GM12891 (cell line): ENCODE measurements around the gene TIMM10.

Experiments
- DNase-seq: peaks from one replicate; pipeline ENCODE4 v3.0.0; 2011; ENCODE audit warnings: low spot score; ENCODE audit not compliant: insufficient read length
- FAIRE-seq: peaks from 2 replicates; lab custom pipeline; 2011; peaks lifted over from hg19 to GRCh38; lab: Jason Lieb, UNC
- PAX5 ChIP-seq: IDR thresholded peaks from 2 replicates; pipeline ENCODE4 v1.6.1; 2011; ENCODE audit warnings: low read length, moderate library complexity, mild to moderate bottlenecking; ENCODE audit not compliant: insufficient read depth, severe bottlenecking
- POLR2A ChIP-seq: IDR thresholded peaks from 2 replicates; pipeline ENCODE4 v1.6.1; 2011; ENCODE audit warnings: low read depth, low read length, control low read depth
- POLR2AphosphoS5 ChIP-seq: IDR thresholded peaks from 2 replicates; pipeline ENCODE4 v1.6.1; 2011; ENCODE audit warnings: low read depth, low read length, control low read depth
- POU2F2 ChIP-seq: IDR thresholded peaks from 2 replicates; pipeline ENCODE4 v1.6.1; 2011; ENCODE audit warnings: low read depth, mild to moderate bottlenecking, control low read depth, low read length, moderate library complexity
- SPI1 ChIP-seq: IDR thresholded peaks from 2 replicates; pipeline ENCODE4 v1.6.1; 2011; ENCODE audit warnings: low read depth, low read length, control low read depth
- TAF1 ChIP-seq: IDR thresholded peaks from 2 replicates; pipeline ENCODE4 v1.6.1; 2011; ENCODE audit warnings: low read depth, low read length, control low read depth

TIMM10 gene

DNA sequence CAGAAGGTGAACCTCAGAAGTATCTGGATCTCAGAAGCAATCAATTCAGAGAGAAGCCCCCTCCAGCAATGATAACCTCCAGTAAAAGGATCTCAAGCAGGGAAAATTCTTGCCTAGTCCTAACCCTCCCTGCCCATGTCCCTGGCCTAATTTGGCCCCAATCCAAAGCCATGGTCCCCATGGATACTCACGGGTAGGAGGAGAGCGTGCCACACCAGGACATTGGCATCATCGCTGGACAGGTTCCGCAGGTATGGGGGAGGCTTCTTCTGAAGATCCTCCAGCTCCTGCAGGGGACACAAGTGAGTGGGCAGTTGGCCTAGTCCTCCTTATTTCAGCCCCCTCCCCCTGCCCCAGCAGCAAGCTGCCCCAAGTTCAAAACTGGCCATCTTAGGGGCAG is 29.6 kb upstream of the TIMM10 start:
- DNase-seq (no peak), FAIRE-seq (no peak)
- TF ChIP-seq PAX5 (no peak), SPI1 (no peak), POU2F2 (no peak), POLR2A (no peak), TAF1 (no peak), POLR2AphosphoS5 (no peak)

DNA sequence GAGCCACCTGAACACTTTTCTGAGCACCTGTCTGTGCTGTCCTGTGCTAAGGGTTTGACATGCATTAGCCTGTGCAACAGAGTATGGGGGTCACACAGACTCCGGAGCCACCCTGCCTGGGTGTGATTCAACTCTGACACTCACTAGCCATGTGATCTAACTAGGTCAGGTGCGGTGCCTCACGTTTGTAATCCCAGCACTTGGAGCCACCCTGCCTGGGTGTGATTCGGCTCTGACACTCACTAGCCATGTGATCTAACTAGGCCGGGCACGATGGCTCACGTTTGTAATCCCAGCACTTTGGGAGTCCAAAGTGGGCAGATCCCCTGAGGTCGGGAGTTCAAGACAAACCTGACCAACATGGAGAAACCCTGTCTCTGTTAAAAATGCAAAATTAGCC is 25.5 kb upstream of the TIMM10 start:
- DNase-seq (no peak), FAIRE-seq (no peak)
- no peak for TF ChIP-seq POLR2A

DNA sequence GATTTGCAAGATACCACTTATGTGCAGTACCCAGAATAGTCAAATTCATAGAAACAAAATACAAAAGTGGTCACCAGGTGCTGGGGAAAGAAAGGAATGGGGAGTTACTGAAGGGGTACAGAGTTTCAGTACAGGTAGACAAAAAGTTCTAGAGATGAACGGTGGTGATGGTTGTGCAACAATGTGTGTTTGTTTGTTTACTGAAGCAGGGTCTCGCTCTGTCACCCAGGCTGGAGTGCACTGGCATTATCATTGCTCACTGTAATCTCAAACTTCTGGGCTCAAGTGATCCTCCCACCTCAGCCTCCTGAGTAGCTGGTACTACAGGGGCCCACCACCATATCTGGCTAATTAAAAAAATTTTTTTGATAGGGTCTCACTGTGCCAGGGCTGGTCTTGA is 24.8 kb upstream of the TIMM10 start:
- TF ChIP-seq POU2F2 (no peak), SPI1 (no peak), TAF1 (no peak), PAX5 (no peak), POLR2A (no peak), POLR2AphosphoS5 (no peak)
- no peak for DNase-seq
- FAIRE-seq = no peak

DNA sequence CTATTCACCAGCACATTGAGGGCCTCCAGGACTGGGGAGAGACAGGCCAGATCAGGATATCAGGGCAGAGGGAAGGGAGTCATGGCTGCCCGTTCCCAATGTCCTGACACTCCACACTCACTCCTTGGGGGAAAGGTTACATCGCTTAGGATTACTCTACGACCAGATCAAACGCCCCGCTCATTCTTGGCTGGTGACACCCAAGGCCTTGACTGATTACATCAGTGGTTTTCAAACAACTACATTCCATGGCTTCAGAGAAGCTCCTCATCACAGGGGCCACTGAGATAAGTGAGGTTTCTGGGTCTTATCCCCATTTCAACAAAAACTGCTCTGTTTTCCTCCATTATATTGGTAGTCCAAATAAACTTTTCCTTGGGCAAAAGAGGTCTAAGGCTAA is 21.9 kb upstream of the TIMM10 start:
- DNase-seq (no peak), FAIRE-seq (no peak)
- TF ChIP-seq POLR2AphosphoS5 = no peak
- TF ChIP-seq POLR2A = no peak
- TF ChIP-seq SPI1 = no peak
- TF ChIP-seq POU2F2 = no peak
- no peak for TF ChIP-seq PAX5
- no peak for TF ChIP-seq TAF1

DNA sequence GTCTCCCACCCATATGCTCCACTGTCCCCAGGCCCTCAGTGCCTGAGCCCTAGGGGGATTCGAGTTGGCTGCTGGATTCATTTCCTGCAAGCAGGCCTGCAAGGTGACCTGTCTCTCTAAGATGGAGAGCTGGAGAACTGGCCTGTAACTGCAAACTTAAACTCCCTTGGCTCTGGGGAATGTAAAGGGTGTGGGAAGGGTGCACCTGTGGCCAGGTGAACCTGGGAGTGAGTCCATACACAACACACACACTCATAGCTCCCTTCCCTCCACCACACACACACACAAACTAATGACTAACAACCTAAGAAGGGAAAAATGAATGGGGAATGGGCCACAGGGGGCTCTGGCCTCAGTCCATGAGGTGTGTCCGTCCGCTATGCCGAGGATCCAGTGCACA is 21.4 kb upstream of the TIMM10 start:
- DNase-seq (no peak), FAIRE-seq (no peak)
- no peak for TF ChIP-seq POU2F2

DNA sequence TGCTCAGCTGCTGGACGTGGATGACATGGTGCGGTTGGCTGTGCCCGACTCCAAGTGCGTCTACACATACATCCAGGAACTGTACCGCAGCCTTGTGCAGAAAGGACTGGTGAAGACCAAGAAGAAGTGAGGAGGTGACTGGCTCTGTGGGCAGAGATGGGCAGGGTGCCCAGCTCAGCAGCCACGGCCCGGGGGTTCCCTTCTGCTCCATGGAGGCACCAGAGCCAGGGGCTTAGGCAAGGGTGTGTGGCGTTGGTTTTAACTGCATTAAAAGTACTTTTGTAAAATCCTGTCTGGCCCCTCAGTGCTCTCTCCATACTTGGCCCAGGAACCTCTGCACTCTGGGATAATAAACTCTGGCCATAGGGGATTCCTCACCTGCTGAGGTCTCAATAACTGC is 19.4 kb upstream of the TIMM10 start:
- no peak for DNase-seq
- TF ChIP-seq SPI1 (no peak), TAF1 (no peak), PAX5 (no peak), POLR2AphosphoS5 (no peak), POLR2A (no peak), POU2F2 (no peak)
- no peak for FAIRE-seq

DNA sequence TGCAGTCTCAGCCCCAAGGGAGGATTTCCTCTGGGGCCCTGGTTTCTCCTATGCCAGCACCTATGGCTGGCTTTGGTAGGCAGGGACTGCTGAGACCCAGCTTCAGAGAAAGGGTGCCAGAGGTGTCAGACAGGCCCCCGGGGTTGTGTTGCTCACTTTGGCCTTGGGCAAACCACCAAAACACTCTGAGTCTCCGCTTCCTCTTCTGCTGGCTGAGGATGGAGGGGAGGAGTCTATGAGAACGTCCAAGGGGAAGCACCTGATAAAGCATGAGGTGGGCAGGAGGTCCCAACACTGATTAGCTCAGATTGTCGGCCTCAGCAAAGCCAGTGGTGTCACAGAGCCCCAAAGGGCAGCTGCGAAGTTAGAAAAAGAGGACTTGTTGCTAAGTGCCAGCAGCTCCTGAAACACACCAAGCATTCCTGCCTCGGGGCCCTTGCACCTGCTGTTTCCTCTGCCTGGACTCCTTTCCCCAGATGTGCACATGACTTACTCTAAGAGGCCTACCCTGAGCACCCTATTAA is 17.4 kb upstream of the TIMM10 start:
- TF ChIP-seq SPI1 (peak; percentile 92), TAF1 (no peak), PAX5 (no peak), POLR2AphosphoS5 (no peak)
- FAIRE-seq (peak; percentile 94), DNase-seq (peak; percentile 74)

DNA sequence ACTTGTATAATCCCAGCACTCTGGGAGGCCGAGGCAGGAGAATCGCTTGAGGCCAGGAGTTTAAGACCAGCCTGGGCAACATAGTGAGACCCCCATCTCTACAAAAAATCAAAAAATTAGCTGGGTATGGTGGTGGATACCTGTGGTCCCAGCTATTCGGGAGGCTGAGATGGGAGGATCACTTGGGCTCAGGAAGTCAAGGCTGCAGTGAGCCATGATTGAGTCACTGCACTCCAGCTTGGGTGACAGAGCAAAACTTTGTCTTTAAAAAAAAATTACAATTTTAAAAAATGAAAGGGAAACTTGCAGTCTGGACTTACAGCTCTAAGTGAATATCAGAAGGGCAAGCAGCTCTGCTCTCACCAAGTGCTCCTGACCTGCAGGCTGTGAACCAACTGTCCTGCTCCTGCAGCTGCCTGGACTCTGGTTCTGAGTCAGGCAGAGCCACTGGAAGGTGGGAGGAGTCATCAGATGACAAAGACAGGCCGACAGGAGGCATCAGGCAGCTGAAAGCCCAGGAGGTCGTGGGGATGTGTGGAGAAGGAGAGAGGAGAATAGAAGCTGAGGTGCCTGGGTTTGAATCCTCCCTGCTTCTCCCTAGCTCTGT is 16.4 kb upstream of the TIMM10 start:
- FAIRE-seq = peak; percentile 72
- no peak for TF ChIP-seq POLR2A
- TF ChIP-seq TAF1 = no peak
- TF ChIP-seq POLR2AphosphoS5 = no peak
- TF ChIP-seq PAX5 = no peak
- TF ChIP-seq POU2F2 = no peak
- no peak for TF ChIP-seq SPI1
- DNase-seq = peak; percentile 70

DNA sequence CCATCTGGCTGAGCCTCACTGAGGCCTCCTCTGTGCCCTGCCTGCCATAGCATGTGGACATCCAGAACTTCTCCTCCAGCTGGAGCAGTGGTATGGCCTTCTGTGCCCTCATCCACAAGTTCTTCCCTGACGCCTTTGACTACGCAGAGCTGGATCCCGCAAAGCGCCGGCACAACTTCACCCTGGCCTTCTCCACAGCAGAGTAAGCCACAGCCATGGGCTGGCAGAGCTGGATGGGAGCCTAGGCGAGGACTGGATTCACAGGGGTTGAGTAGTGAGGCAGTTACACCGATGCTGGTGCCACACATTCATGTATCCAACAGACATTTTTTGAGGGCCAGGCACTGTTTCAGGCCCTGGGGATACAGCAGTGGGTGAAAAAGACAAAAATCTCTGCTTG is 15.9 kb upstream of the TIMM10 start:
- no peak for FAIRE-seq
- TF ChIP-seq SPI1 (no peak), POLR2A (no peak), POLR2AphosphoS5 (no peak), PAX5 (no peak)
- DNase-seq = no peak

DNA sequence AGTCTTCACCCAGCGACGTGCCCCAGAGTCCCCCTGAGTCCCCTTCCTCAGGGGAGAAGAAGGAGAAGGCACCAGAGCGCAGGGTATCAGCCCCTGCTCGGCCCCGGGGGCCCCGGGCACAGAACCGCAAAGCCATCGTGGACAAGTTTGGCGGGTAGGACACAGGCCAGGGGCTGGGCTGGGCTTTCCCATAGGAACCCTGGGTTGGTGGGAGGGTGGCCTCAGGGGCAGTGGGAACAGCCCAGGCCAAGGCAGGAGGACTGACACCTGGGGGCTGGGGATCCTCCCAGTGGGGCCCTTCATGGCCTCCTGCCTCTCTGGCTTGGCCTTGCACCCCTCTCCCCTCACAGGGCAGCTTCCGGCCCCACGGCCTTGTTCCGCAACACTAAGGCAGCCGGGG is 15.3 kb upstream of the TIMM10 start:
- TF ChIP-seq SPI1 = no peak
- no peak for TF ChIP-seq TAF1
- no peak for TF ChIP-seq PAX5
- no peak for TF ChIP-seq POLR2A
- no peak for TF ChIP-seq POU2F2
- TF ChIP-seq POLR2AphosphoS5 = no peak
- DNase-seq (no peak), FAIRE-seq (no peak)

DNA sequence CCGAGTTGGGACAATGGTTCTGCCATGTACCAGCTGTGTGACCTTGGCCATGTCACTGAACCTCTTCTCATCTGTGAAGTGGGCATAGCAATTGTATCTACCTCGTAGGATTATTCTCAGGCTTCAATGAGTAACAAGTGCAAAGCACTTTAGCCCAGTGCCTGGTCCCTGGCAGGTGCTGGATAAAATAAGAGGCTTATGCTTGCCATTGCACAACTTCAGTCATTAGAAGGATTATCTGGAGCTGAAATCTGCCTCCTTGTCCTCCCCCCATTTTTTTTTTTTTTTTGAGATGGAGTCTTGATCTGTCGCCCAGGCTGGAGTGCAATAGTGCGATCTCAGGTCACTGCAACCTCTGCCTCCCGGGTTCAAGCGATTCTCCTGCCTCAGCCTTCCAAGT is 14.0 kb upstream of the TIMM10 start:
- FAIRE-seq = no peak
- no peak for TF ChIP-seq TAF1
- no peak for TF ChIP-seq POLR2A
- no peak for TF ChIP-seq POU2F2
- no peak for TF ChIP-seq SPI1
- no peak for DNase-seq
